ENCODE results near the gene POLR1F. TPM values are rescaled to one million over a fixed set of nuclear protein-coding genes. Genes with fewer than 3 reads are reported as not detected.

POLR1F gene
- total RNA-seq, 1 experiment from 2014 or later = 24.9 TPM

DNA sequence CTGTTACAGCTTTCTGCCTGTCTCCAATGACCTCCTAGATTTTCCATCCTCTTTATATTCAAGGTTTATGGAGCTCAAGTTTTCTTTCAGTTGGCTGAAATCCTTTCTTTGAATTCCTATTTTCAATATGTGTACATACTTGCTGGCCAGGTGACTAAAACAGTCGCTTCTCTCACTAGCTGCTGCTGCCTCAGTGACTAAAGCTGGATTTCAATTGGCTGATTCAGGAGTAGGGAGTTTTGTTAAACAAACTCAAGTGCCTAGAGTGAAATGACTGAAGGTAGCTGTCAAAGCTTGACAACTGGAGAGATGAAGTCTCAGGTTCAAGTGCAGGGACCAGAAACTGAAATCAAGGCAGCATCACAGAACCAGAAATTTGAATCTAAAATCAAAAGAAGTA is 6.7 kb upstream of the POLR1F start:
- Histone ChIP-seq H3K27ac (ENCODE audit: insufficient read length, low read depth, low read length) (no peak overlapping the region), H3K4me2 (ENCODE audit: insufficient read depth, insufficient read length, low read length) (no peak overlapping the region), H2BK5ac (ENCODE audit: insufficient read length, low read length) (no peak overlapping the region), H3K4ac (ENCODE audit: low read depth, low read length) (no peak overlapping the region), H3K56ac (ENCODE audit: insufficient read length, low read depth, low read length) (no peak overlapping the region), H2BK12ac (ENCODE audit: insufficient read length, low read depth, low read length) (no peak overlapping the region), H3K4me1 (ENCODE audit: insufficient read depth, low read length) (no peaks in the 10 kb centered on the region), H3K23me2 (ENCODE audit: insufficient read length, low read depth, low read length, poor library complexity, severe bottlenecking) (no peaks in the 10 kb centered on the region), H3K14ac (ENCODE audit: insufficient read depth, low read length) (no peak overlapping the region), H3K18ac (ENCODE audit: insufficient read length, low read depth, low read length) (no peak overlapping the region), H4K91ac (ENCODE audit: insufficient read length, low read depth, low read length) (no peak overlapping the region), H3K27me3 (ENCODE audit: insufficient read depth, low read length) (no peaks in the 10 kb centered on the region), H4K20me1 (ENCODE audit: control insufficient read depth, insufficient read depth, insufficient read length) (no peaks in the 10 kb centered on the region), H3K9me3 (ENCODE audit: control insufficient read depth, low read depth, low read length) (no peaks in the 10 kb centered on the region), H3K9ac (ENCODE audit: extremely low read depth, insufficient read length, low read length) (no peak overlapping the region), H2BK120ac (ENCODE audit: low read depth, low read length, poor library complexity, severe bottlenecking) (no peak overlapping the region), H3K23ac (ENCODE audit: insufficient read length, low read depth, low read length) (no peak overlapping the region), H2AK5ac (ENCODE audit: insufficient read length, low read length) (no peak overlapping the region), H4K5ac (ENCODE audit: insufficient read length, low read depth, low read length) (no peak overlapping the region), H3K79me2 (ENCODE audit: insufficient read depth, low read length) (no peaks in the 10 kb centered on the region), H3K79me1 (ENCODE audit: insufficient read depth, low read depth, low read length, poor library complexity, severe bottlenecking) (no peaks in the 10 kb centered on the region), H3T11ph (ENCODE audit: low read length) (no peak overlapping the region), H2AFZ (ENCODE audit: low read length) (no peak overlapping the region), H2BK20ac (ENCODE audit: low read depth, low read length, poor library complexity, severe bottlenecking) (no peak overlapping the region), H2BK15ac (ENCODE audit: low read depth, low read length) (no peak overlapping the region), H4K8ac (replicated peaks; ENCODE audit: insufficient read length, low read depth, low read length) (no peak overlapping the region)
- WGBS (ENCODE audit: extremely low coverage, insufficient read length, low lambda C conversion rate) = no CpG with 5 or more reads among the region's 1 CpG
- Mint-ChIP-seq H3K4me1 (no peaks in the 10 kb centered on the region), H3K9me3 (no peaks in the 10 kb centered on the region), H3K36me3 (ENCODE audit: insufficient read depth in 1 of 3, low read depth in 3 of 3) (no peaks in the 10 kb centered on the region), H3K27ac (no peak overlapping the region), H3K27me3 (ENCODE audit: low read depth) (peaks cover 12% of the 10 kb centered on the region), H3K4me3 (no peak overlapping the region)
- TF ChIP-seq, protein P1, sequence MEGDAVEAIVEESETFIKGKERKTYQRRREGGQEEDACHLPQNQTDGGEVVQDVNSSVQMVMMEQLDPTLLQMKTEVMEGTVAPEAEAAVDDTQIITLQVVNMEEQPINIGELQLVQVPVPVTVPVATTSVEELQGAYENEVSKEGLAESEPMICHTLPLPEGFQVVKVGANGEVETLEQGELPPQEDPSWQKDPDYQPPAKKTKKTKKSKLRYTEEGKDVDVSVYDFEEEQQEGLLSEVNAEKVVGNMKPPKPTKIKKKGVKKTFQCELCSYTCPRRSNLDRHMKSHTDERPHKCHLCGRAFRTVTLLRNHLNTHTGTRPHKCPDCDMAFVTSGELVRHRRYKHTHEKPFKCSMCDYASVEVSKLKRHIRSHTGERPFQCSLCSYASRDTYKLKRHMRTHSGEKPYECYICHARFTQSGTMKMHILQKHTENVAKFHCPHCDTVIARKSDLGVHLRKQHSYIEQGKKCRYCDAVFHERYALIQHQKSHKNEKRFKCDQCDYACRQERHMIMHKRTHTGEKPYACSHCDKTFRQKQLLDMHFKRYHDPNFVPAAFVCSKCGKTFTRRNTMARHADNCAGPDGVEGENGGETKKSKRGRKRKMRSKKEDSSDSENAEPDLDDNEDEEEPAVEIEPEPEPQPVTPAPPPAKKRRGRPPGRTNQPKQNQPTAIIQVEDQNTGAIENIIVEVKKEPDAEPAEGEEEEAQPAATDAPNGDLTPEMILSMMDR (conservative IDR thresholded peaks at IDR 0.05) = no peak
- no peak for DNase-seq

All from H9 (cell line).